CD14-positive monocyte (primary cell): ENCODE data around the gene GRIK4. TPM values are rescaled to one million over a fixed set of nuclear protein-coding genes. Genes with fewer than 3 reads are reported as not detected.

Experiments
- DNase-seq, 3 donors: peaks; one replicate each; pipeline ENCODE4 v3.0.0-alpha.2; 2011 to 2022
- H2AFZ ChIP-seq: 2 replicates; pipeline ENCODE4 v1.6.0; 2012; ENCODE audit warnings: mild to moderate bottlenecking, low read depth, low read length, inconsistent platforms; ENCODE audit not compliant: insufficient read depth, poor library complexity, severe bottlenecking
- H3K27ac ChIP-seq, 2 donors: 1 replicate in 1 of 2; 2 replicates in 1 of 2; pipeline ENCODE4 v1.5.1; 2012 to 2013; ENCODE audit warnings: low read length in 2 of 2, control low read depth in 1 of 2, inconsistent platforms in 1 of 2, low read depth in 1 of 2, mild to moderate bottlenecking in 1 of 2
- H3K27me3 ChIP-seq, 2 donors: one replicate each; pipeline versions ENCODE4 v1.6.0 to v1.6.1; 2011 to 2013; ENCODE audit warnings: low read length in 2 of 2; ENCODE audit not compliant: control insufficient read depth in 2 of 2, insufficient read depth in 2 of 2
- H3K36me3 ChIP-seq, 2 donors: replicated peaks in 1 of 2; 1 replicate in 1 of 2; 2 replicates in 1 of 2; pipeline versions ENCODE4 v1.5.1 to v1.6.1; 2012 to 2013; ENCODE audit warnings: low read length in 2 of 2, control low read depth in 1 of 2, inconsistent platforms in 1 of 2, mild to moderate bottlenecking in 1 of 2; ENCODE audit not compliant: insufficient read depth in 2 of 2, control insufficient read depth in 1 of 2
- H3K4me1 ChIP-seq, 2 donors: 1 replicate in 1 of 2; 2 replicates in 1 of 2; pipeline versions ENCODE4 v1.5.1 to v1.6.1; 2012 to 2013; ENCODE audit warnings: low read length in 2 of 2, control low read depth in 1 of 2, inconsistent platforms in 1 of 2, mild to moderate bottlenecking in 1 of 2, moderate library complexity in 1 of 2; ENCODE audit not compliant: insufficient read depth in 2 of 2, control insufficient read depth in 1 of 2
- H3K4me2 ChIP-seq: replicated peaks from 2 replicates; pipeline ENCODE3; 2012; ENCODE audit warnings: low read length, moderate library complexity, mild to moderate bottlenecking; ENCODE audit not compliant: poor library complexity, severe bottlenecking; ENCODE audit errors: extremely low read depth
- H3K4me3 ChIP-seq, 3 experiments: fragments of 200-600 bp in 1 of 3; sonication (generic) in 1 of 3; replicated peaks in 1 of 3; 1 replicate in 2 of 3; 2 replicates in 1 of 3; pipeline ENCODE4 v1.5.1; 2011 to 2013; ENCODE audit warnings: low read length in 3 of 3, mild to moderate bottlenecking in 3 of 3, control low read depth in 2 of 3, low read depth in 2 of 3, inconsistent platforms in 1 of 3, moderate library complexity in 1 of 3
- H3K79me2 ChIP-seq: 2 replicates; pipeline ENCODE4 v1.6.0; 2012; ENCODE audit warnings: mild to moderate bottlenecking, control low read depth, inconsistent platforms, low read length, moderate library complexity; ENCODE audit not compliant: insufficient read depth
- H3K9ac ChIP-seq: 2 replicates; pipeline ENCODE4 v1.6.0; 2017; ENCODE audit warnings: low read length, mild to moderate bottlenecking; ENCODE audit not compliant: insufficient read depth, poor library complexity, severe bottlenecking
- H3K9me3 ChIP-seq, 2 donors: replicated peaks in 1 of 2; 1 replicate in 1 of 2; 2 replicates in 1 of 2; pipeline versions ENCODE4 v1.5.1 to v1.6.1; 2012 to 2013; ENCODE audit warnings: low read length in 2 of 2, control low read depth in 1 of 2; ENCODE audit not compliant: control insufficient read depth in 1 of 2, insufficient read depth in 1 of 2
- H4K20me1 ChIP-seq: 2 replicates; pipeline ENCODE4 v1.6.0; 2012; ENCODE audit warnings: mild to moderate bottlenecking, low read length, control low read depth, moderate library complexity; ENCODE audit not compliant: insufficient read depth
- H3K27ac Mint-ChIP-seq, 7 donors: one replicate each; pipeline ENCODE4 v1.8.0; 2020; ENCODE audit warnings: mild to moderate bottlenecking in 7 of 7, mixed read lengths in 7 of 7, moderate library complexity in 6 of 7, inconsistent platforms in 2 of 7
- H3K27me3 Mint-ChIP-seq, 3 donors: one replicate each; pipeline ENCODE4 v1.8.0; 2021 to 2022; ENCODE audit warnings: low read depth in 3 of 3, mild to moderate bottlenecking in 3 of 3, mixed read lengths in 3 of 3, moderate library complexity in 3 of 3, inconsistent platforms in 1 of 3
- H3K36me3 Mint-ChIP-seq, 2 donors: one replicate each; pipeline ENCODE4 v1.8.0; 2020; ENCODE audit warnings: mixed read lengths in 2 of 2, inconsistent platforms in 1 of 2, mild to moderate bottlenecking in 1 of 2
- H3K4me1 Mint-ChIP-seq: one replicate; pipeline ENCODE4 v1.8.0; 2020; ENCODE audit warnings: mild to moderate bottlenecking, mixed read lengths
- H3K4me3 Mint-ChIP-seq, 2 donors: one replicate each; pipeline ENCODE4 v1.8.0; 2020; ENCODE audit warnings: mild to moderate bottlenecking in 2 of 2, mixed read lengths in 2 of 2, moderate library complexity in 1 of 2
- H3K9me3 Mint-ChIP-seq, 7 donors: one replicate each; pipeline ENCODE4 v1.8.0; 2020 to 2022; ENCODE audit warnings: mixed read lengths in 7 of 7, mild to moderate bottlenecking in 6 of 7, moderate library complexity in 6 of 7, inconsistent platforms in 2 of 7
- WGBS: methylation state at CpG from one replicate; pipeline ENCODE4 v1.1.5; 2013; ENCODE audit warnings: missing lambda C conversion rate; ENCODE audit not compliant: insufficient coverage; 5-methylcytosine and 5-hydroxymethylcytosine counted together
- intact Hi-C, 2 donors: fragments of 100-400 bp; cut with micrococcal nuclease; formaldehyde crosslinking; loops; one replicate each; pipeline versions ENCODE4 v1.15.0 to v1.15.1; 2023
- polyA plus RNA-seq, 3 donors: library from polyadenylated mRNA; depleted of rRNA in 1 of 3; unstranded in 2 of 3; stranded (reverse) in 1 of 3; fragments of 300-500 nt in 2 of 3; fragments of >200 nt in 1 of 3; fragmentation: Illumina TruSeq in 2 of 3; gene quantifications; 1 replicate in 2 of 3; 2 replicates in 1 of 3; pipeline ENCODE4 v1.2.3, GENCODE V29; 2012 to 2021
- TF ChIP-seq, protein P1 (sequence below): fragments of 200-600 bp; IDR thresholded peaks from one replicate; pipeline ENCODE4 v1.8.0; 2022; ENCODE audit warnings: antibody characterized with exemption, mild to moderate bottlenecking

The GRIK4 gene
- polyA plus RNA-seq, 3 donors, result not detected

DNA sequence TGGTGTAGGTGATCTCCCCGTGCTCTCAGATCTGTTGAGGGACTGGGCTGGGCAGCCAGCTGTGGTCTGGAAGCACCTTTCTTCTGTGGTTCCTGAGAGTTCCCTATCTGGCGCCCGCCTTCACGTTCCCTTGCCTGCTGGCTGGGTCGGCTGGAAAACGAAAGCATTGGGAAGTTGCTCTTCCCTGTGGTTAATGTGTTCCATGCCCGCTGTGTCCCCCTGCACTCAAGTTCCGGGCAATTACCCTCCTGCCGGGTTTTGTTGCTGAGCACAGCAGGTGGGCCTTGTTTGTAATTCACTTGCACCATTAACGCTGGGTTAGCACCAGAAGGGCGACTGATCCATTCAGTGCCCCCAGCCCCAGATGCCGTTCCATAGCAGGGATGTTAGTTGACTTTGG lies 134.1 kb downstream of the GRIK4 start:
- no peaks in the 10 kb centered on the region for H3K4me1 Mint-ChIP-seq
- no peak overlapping the region for H3K4me3 ChIP-seq
- peaks cover 12 to 24% (median 22%) of the 10 kb centered on the region in 3 donors for H3K27me3 Mint-ChIP-seq
- WGBS, result 40% methylated on average over 12 of the region's 12 CpGs
- no peak overlapping the region for H3K4me3 Mint-ChIP-seq
- H3K9me3 Mint-ChIP-seq, result no peaks in the 10 kb centered on the region
- H3K36me3 Mint-ChIP-seq, result no peaks in the 10 kb centered on the region
- H4K20me1 ChIP-seq, result no peaks in the 10 kb centered on the region
- intact Hi-C loops, result no loop called here
- H3K4me2 ChIP-seq, result no peak overlapping the region
- no peaks in the 10 kb centered on the region for H3K27me3 ChIP-seq
- no peak overlapping the region for H3K27ac Mint-ChIP-seq
- H3K4me1 ChIP-seq, result no peaks in the 10 kb centered on the region
- no peaks in the 10 kb centered on the region for H3K79me2 ChIP-seq
- TF ChIP-seq, protein P1, sequence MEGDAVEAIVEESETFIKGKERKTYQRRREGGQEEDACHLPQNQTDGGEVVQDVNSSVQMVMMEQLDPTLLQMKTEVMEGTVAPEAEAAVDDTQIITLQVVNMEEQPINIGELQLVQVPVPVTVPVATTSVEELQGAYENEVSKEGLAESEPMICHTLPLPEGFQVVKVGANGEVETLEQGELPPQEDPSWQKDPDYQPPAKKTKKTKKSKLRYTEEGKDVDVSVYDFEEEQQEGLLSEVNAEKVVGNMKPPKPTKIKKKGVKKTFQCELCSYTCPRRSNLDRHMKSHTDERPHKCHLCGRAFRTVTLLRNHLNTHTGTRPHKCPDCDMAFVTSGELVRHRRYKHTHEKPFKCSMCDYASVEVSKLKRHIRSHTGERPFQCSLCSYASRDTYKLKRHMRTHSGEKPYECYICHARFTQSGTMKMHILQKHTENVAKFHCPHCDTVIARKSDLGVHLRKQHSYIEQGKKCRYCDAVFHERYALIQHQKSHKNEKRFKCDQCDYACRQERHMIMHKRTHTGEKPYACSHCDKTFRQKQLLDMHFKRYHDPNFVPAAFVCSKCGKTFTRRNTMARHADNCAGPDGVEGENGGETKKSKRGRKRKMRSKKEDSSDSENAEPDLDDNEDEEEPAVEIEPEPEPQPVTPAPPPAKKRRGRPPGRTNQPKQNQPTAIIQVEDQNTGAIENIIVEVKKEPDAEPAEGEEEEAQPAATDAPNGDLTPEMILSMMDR, result no peak
- H3K36me3 ChIP-seq, result no peaks in the 10 kb centered on the region
- DNase-seq, result no peak
- no peak overlapping the region for H3K27ac ChIP-seq
- no peak overlapping the region for H2AFZ ChIP-seq
- no peaks in the 10 kb centered on the region for H3K9me3 ChIP-seq
- H3K9ac ChIP-seq, result no peak overlapping the region

DNA sequence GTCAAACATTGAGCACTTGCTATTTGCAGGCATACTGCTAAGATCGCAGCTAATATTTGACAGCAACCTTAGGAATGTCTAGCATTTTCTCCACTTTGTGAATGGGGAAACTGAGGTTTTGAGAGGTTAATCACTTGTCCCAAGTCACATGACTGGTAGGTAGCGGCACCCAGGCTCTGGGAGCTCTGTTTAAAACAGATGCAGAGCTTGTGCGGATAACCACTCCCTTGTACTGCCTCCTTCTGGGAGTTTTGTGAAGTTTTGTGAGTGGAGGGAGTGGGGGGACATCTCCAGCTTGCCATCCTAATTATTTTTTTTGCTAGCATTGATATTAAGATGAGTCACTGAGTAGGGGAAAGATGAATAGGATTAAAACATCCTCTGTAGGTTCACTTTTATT lies 134.7 kb downstream of the GRIK4 start:
- Mint-ChIP-seq H3K9me3 (no peaks in the 10 kb centered on the region), H3K4me1 (no peaks in the 10 kb centered on the region), H3K36me3 (no peaks in the 10 kb centered on the region), H3K27me3 (peaks cover 12 to 24% (median 22%) of the 10 kb centered on the region in 3 donors), H3K27ac (no peak overlapping the region), H3K4me3 (no peak overlapping the region)
- Histone ChIP-seq H3K27ac (no peak overlapping the region), H3K27me3 (no peaks in the 10 kb centered on the region), H3K9me3 (no peaks in the 10 kb centered on the region), H3K9ac (no peak overlapping the region), H3K36me3 (no peaks in the 10 kb centered on the region), H3K4me2 (no peak overlapping the region), H3K79me2 (no peaks in the 10 kb centered on the region), H2AFZ (no peak overlapping the region), H3K4me3 (no peak overlapping the region), H3K4me1 (no peaks in the 10 kb centered on the region), H4K20me1 (no peaks in the 10 kb centered on the region)
- DNase-seq, result no peak
- no CpG with 5 or more reads among the region's 3 CpGs for WGBS
- intact Hi-C loops, result no loop called here
- TF ChIP-seq, protein P1, result no peak
